GM23248 (cell line): ENCODE results near the gene MICAL2.

Experiments
- EZH2 ChIP-seq: fragments of 200-600 bp; sonication (generic); IDR thresholded peaks from 2 replicates; pipeline ENCODE4 v1.6.1; 2018; ENCODE audit warnings: antibody characterized with exemption, mild to moderate bottlenecking; ENCODE audit not compliant: insufficient read depth, poor library complexity, severe bottlenecking
- EZH2phosphoT487 ChIP-seq: fragments of 200-600 bp; sonication (generic); IDR thresholded peaks from 2 replicates; pipeline ENCODE4 v1.6.1; 2018; ENCODE audit warnings: antibody characterized with exemption, moderate library complexity, mild to moderate bottlenecking, low read depth; ENCODE audit not compliant: insufficient read depth

DNA sequence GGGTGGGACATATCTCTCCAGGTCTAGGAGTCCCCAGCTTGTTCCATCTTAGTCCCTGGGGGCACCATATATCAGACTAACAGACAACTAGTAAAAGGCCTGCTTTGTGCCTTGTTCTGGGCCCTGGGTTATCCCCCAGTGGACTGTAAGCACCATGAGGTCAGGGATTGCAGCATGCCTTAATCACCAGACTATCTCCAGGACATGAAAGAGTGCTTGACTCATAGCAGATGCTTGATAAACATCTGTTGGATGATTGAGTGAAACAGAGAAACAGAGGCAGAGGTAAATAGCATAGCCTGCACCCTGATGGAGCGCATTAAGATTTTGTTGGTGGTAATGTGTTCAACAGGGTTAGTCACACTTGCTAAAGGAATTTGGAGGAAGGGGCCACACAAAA lies 94.1 kb downstream of the MICAL2 start:
- TF ChIP-seq EZH2phosphoT487 (no peak), EZH2 (no peak)
